ENCODE measurements around the gene WNT9B. TPM values are rescaled to one million over a fixed set of nuclear protein-coding genes. Genes with fewer than 3 reads are reported as not detected.

WNT9B gene
- total and polyA plus RNA-seq, 2 of the 13 experiments (the other 11 are each of a cell fraction or from before 2014, with no cell fraction given): not detected

GRCh38 chr17:46851029-46851741, at the start of gene WNT9B (continued):
- no peak for TF ChIP-seq BHLHE40 (IDR thresholded peaks at IDR 0.05; ENCODE audit: low read length)
- no peak for TF ChIP-seq NR2F1 (CRISPR knock-in tag; IDR thresholded peaks at IDR 0.05)
- TF ChIP-seq ZMYM2 (CRISPR knock-in tag; IDR thresholded peaks at IDR 0.05): no peak
- TF ChIP-seq, protein P1, sequence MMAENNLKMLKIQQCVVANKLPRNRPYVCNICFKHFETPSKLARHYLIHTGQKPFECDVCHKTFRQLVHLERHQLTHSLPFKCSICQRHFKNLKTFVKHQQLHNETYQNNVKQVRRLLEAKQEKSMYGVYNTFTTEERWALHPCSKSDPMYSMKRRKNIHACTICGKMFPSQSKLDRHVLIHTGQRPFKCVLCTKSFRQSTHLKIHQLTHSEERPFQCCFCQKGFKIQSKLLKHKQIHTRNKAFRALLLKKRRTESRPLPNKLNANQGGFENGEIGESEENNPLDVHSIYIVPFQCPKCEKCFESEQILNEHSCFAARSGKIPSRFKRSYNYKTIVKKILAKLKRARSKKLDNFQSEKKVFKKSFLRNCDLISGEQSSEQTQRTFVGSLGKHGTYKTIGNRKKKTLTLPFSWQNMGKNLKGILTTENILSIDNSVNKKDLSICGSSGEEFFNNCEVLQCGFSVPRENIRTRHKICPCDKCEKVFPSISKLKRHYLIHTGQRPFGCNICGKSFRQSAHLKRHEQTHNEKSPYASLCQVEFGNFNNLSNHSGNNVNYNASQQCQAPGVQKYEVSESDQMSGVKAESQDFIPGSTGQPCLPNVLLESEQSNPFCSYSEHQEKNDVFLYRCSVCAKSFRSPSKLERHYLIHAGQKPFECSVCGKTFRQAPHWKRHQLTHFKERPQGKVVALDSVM (CRISPR knock-in tag; IDR thresholded peaks at IDR 0.05): no peak
- peak; percentile 22; the same call in 1 of the 2 replicates for TF ChIP-seq HNF4A (CRISPR knock-in tag; IDR thresholded peaks at IDR 0.05)
- TF ChIP-seq ZEB1 (IDR thresholded peaks at IDR 0.05; ENCODE audit: insufficient replicate concordance, low read depth): peak; percentile 96
- peak; percentile 29; the same call in 1 of the 2 replicates for TF ChIP-seq RAD21 (CRISPR knock-in tag; IDR thresholded peaks at IDR 0.05)
- TF ChIP-seq PRPF4 (IDR thresholded peaks at IDR 0.05; ENCODE audit: low read depth, low read length, poor library complexity, severe bottlenecking): no peak
- peak; percentile 37; the same call in 1 of the 2 replicates for TF ChIP-seq ATF7-NPFF (CRISPR knock-in tag; IDR thresholded peaks at IDR 0.05; ENCODE audit: low read depth)
- no peak for TF ChIP-seq GATAD2A (CRISPR knock-in tag; IDR thresholded peaks at IDR 0.05)
- TF ChIP-seq ZNF280D (CRISPR knock-in tag; IDR thresholded peaks at IDR 0.05): 0 out of 2 replicates have a peak, but pooled peaks have one; percentile 38
- TF ChIP-seq, protein P2, sequence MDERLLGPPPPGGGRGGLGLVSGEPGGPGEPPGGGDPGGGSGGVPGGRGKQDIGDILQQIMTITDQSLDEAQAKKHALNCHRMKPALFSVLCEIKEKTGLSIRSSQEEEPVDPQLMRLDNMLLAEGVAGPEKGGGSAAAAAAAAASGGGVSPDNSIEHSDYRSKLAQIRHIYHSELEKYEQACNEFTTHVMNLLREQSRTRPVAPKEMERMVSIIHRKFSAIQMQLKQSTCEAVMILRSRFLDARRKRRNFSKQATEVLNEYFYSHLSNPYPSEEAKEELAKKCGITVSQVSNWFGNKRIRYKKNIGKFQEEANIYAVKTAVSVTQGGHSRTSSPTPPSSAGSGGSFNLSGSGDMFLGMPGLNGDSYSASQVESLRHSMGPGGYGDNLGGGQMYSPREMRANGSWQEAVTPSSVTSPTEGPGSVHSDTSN (CRISPR knock-in tag; IDR thresholded peaks at IDR 0.05): no peak
- TF ChIP-seq, protein P3, sequence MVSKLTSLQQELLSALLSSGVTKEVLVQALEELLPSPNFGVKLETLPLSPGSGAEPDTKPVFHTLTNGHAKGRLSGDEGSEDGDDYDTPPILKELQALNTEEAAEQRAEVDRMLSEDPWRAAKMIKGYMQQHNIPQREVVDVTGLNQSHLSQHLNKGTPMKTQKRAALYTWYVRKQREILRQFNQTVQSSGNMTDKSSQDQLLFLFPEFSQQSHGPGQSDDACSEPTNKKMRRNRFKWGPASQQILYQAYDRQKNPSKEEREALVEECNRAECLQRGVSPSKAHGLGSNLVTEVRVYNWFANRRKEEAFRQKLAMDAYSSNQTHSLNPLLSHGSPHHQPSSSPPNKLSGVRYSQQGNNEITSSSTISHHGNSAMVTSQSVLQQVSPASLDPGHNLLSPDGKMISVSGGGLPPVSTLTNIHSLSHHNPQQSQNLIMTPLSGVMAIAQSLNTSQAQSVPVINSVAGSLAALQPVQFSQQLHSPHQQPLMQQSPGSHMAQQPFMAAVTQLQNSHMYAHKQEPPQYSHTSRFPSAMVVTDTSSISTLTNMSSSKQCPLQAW (CRISPR knock-in tag; IDR thresholded peaks at IDR 0.05): no peak
- no peak for TF ChIP-seq ISL2 (CRISPR knock-in tag; IDR thresholded peaks at IDR 0.05)
- no peak for TF ChIP-seq KDM4B (CRISPR knock-in tag; IDR thresholded peaks at IDR 0.05)
- TF ChIP-seq, protein P4, sequence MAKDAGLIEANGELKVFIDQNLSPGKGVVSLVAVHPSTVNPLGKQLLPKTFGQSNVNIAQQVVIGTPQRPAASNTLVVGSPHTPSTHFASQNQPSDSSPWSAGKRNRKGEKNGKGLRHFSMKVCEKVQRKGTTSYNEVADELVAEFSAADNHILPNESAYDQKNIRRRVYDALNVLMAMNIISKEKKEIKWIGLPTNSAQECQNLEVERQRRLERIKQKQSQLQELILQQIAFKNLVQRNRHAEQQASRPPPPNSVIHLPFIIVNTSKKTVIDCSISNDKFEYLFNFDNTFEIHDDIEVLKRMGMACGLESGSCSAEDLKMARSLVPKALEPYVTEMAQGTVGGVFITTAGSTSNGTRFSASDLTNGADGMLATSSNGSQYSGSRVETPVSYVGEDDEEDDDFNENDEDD (CRISPR knock-in tag; IDR thresholded peaks at IDR 0.05; ENCODE audit: borderline replicate concordance): peak; percentile 35; the same call in 1 of the 2 replicates
- TF ChIP-seq PCBP1 (IDR thresholded peaks at IDR 0.05; ENCODE audit: borderline replicate concordance, low read depth, low read length): 0 out of 2 replicates have a peak, but pooled peaks have one; percentile 65
- peak; percentile 10 for TF ChIP-seq YY1 (IDR thresholded peaks at IDR 0.05; ENCODE audit: insufficient read depth, insufficient replicate concordance, low read depth, low read length)
- peak; percentile 69; the same call in 1 of the 2 replicates for TF ChIP-seq SIN3A (IDR thresholded peaks at IDR 0.05; ENCODE audit: borderline replicate concordance, low read depth, low read length)
- TF ChIP-seq ZNF782 (CRISPR knock-in tag; IDR thresholded peaks at IDR 0.05; ENCODE audit: borderline replicate concordance): no peak
